Brain microvascular endothelial cell (primary cell): Measurements from ENCODE around the gene DHX30.

Experiments used
- DNase-seq: peaks from one replicate; pipeline ENCODE4 v3.0.0-alpha.2; 2020
- H3K27ac ChIP-seq: fragments of 250-450 bp; sonication (Bioruptor Pico); 2 replicates; pipeline ENCODE4 v1.5.1; 2020; ENCODE audit warnings: mild to moderate bottlenecking, moderate library complexity
- H3K27me3 ChIP-seq: fragments of 250-450 bp; sonication (Bioruptor Pico); replicated peaks from 2 replicates; pipeline ENCODE4 v1.5.1; 2020; ENCODE audit warnings: mild to moderate bottlenecking
- H3K36me3 ChIP-seq: fragments of 250-450 bp; sonication (Bioruptor Pico); replicated peaks from 2 replicates; pipeline ENCODE4 v1.5.1; 2020; ENCODE audit warnings: mild to moderate bottlenecking
- H3K4me3 ChIP-seq: 2 replicates; pipeline ENCODE4 v1.5.1; 2011; ENCODE audit warnings: low read depth, mild to moderate bottlenecking, control low read depth, low read length, moderate library complexity
- in situ Hi-C: cut with HindIII; loops from 2 replicates; pipeline ENCODE4 v1.10.0; 2017; ENCODE audit warnings: low sequenced_read_pairs, low pct_ligation_motif_present
- TF ChIP-seq, protein P1 (sequence below): IDR thresholded peaks from 2 replicates; pipeline ENCODE4 v1.5.1; 2011; ENCODE audit warnings: low read depth, mild to moderate bottlenecking, moderate library complexity, low read length, control low read depth, inconsistent platforms; ENCODE audit errors: missing control alignments

DHX30 gene

DNA sequence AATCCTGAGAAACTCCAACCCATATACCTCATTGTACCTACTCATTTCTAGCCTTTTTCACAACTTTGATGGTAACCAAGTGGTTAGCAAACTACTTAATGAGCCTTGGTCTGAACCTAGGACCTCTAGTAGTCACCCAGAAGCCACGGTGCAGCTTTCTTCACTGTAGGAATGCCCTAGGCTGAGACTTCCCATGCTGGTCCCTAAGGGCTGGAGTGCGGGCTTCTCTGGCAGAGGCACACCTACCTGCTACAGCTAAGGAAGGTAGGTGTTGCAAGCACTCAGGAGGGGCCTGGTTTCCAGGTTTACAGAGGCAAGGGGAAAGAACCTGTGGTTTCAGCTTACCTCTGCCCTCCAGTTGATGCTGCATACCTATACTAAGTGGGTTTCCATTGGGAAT lies 65.4 kb downstream of the DHX30 start:
- Histone ChIP-seq H3K36me3 (peaks cover 97% of the 10 kb centered on the region), H3K27ac (no peak overlapping the region), H3K27me3 (no peaks in the 10 kb centered on the region), H3K4me3 (no peak overlapping the region)
- no peak for DNase-seq
- in situ Hi-C loops, result no loop called here
- TF ChIP-seq, protein P1, sequence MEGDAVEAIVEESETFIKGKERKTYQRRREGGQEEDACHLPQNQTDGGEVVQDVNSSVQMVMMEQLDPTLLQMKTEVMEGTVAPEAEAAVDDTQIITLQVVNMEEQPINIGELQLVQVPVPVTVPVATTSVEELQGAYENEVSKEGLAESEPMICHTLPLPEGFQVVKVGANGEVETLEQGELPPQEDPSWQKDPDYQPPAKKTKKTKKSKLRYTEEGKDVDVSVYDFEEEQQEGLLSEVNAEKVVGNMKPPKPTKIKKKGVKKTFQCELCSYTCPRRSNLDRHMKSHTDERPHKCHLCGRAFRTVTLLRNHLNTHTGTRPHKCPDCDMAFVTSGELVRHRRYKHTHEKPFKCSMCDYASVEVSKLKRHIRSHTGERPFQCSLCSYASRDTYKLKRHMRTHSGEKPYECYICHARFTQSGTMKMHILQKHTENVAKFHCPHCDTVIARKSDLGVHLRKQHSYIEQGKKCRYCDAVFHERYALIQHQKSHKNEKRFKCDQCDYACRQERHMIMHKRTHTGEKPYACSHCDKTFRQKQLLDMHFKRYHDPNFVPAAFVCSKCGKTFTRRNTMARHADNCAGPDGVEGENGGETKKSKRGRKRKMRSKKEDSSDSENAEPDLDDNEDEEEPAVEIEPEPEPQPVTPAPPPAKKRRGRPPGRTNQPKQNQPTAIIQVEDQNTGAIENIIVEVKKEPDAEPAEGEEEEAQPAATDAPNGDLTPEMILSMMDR, result no peak

DNA sequence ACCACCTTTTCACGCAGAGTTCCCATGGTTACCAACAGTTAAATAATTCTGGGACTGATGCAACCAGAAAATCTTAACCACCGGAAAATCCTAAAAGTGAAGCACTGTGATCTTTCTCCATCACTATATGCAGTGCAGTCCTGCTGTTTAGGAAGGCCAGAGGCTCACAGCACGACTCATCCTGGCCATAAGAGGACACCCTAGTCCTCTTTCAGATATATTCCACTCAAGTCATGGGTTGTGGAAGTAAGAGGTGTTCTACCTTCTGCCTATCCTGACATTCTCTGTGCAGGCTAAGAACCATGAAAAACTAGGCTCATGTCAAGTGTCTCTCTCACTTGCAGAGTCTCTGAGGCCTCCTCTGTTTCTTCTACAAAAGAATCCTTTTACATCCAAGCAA lies 67.2 kb downstream of the DHX30 start:
- H3K27ac ChIP-seq, result no peak overlapping the region
- H3K27me3 ChIP-seq, result no peaks in the 10 kb centered on the region
- no peak overlapping the region for H3K4me3 ChIP-seq
- in situ Hi-C loops, result no loop called here
- TF ChIP-seq, protein P1, result no peak
- H3K36me3 ChIP-seq, result peaks cover 86% of the 10 kb centered on the region
- no peak for DNase-seq

DNA sequence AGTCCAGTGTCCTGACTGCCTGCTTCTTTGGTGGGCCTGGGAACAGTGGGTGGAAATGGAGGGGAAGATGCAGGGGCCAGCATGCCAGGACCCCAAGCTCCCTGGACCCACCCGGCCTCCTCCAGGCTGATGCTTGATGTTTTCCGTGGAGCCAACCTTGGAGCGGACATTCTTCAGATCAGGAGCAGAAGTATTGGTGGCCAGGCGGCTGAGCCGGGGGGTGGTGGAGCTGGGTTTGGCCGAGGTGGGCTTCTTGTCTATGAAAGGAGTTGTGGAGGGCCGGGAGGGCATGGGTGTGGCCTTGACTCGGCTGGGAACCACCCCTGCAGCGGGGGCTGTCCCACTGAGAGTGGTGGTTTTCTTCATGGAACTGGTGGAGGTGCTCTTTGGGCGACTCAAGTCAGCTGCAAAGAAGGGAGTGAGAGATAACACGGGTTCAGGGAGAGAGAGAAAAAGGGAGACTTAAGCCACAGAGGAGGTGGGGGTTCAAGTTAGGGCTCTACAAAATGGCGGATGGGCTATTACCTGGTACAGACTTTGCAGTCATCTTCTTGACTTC lies 67.8 kb downstream of the DHX30 start:
- Histone ChIP-seq H3K27ac (no peak overlapping the region), H3K36me3 (peaks cover 85% of the 10 kb centered on the region), H3K27me3 (no peaks in the 10 kb centered on the region), H3K4me3 (no peak overlapping the region)
- no peak for DNase-seq
- in situ Hi-C loops, result no loop called here
- TF ChIP-seq, protein P1, result no peak

DNA sequence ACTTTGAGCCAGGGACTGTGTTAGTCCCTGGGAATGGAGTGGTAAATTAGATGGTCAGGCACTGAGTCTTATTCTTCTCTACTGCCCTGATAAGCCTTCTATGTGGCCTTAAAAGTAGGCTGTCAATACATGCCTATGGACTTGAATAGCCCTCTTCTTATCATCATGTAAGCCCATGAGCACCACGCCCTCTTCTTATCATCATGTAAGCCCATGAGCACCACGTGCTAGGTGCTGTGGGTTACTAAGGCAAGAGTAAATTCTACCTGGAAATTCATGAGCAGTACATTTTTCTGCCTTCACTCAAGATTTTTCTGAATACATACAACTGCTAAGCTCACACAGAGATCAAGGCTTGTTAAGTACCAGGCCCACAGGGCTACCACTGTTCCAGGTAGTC lies 68.5 kb downstream of the DHX30 start:
- in situ Hi-C loops, result no loop called here
- no peak for DNase-seq
- Histone ChIP-seq H3K36me3 (peaks cover 79% of the 10 kb centered on the region), H3K27ac (no peak overlapping the region), H3K4me3 (no peak overlapping the region), H3K27me3 (no peaks in the 10 kb centered on the region)
- TF ChIP-seq, protein P1, result no peak

DNA sequence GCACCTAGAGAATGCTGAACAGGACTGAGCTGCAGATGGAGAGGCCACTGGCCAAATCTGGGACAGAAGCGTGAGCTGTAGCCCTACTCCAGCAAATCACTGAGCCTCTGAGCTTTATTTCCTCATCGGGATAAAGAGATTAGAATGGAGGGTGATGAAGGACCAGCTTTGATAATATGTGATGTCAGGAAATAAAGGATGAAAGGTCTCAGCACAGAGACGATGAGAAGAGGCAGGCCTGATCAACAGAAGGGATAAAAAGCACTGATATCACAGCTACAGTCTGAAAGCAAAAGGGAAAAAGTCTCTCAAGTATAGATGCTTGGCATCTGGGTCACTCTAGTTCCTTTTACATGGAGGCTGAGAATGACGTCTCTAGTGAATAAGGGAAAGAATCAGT lies 70.0 kb downstream of the DHX30 start:
- Histone ChIP-seq H3K4me3 (no peak overlapping the region), H3K27me3 (no peaks in the 10 kb centered on the region), H3K27ac (no peak overlapping the region), H3K36me3 (peaks cover 66% of the 10 kb centered on the region)
- no peak for DNase-seq
- TF ChIP-seq, protein P1, result no peak
- in situ Hi-C loops, result no loop called here

DNA sequence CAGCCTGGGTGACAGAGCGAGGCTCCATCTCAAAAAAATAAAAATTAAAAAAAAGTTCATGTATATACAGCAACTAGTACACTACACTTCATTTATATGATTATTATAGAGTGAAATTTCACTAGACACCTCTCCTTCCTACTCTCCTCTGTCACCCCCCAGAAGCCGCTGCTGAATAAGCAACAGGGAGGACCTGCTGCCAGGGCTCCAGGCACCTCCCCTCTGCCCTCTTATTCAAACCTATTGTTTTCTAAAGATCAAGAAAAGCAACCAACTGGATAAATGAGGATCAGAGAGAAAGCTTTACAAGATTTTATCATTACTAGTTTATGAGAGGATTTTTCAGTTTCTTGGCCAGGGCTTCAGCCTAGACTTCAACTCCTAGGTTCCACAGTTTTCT lies 71.5 kb downstream of the DHX30 start:
- TF ChIP-seq, protein P1, result no peak
- in situ Hi-C loops, result no loop called here
- Histone ChIP-seq H3K27me3 (no peaks in the 10 kb centered on the region), H3K36me3 (peaks cover 51% of the 10 kb centered on the region), H3K27ac (no peak overlapping the region), H3K4me3 (no peak overlapping the region)
- DNase-seq, result no peak
